Measurements from ENCODE around the gene STRN3.
"Not testable (repeated sequence)": the region's sequence is repeated elsewhere in the genome, so short reads cannot be mapped to it uniquely, and the experiment has no call there.

The STRN3 gene

DNA sequence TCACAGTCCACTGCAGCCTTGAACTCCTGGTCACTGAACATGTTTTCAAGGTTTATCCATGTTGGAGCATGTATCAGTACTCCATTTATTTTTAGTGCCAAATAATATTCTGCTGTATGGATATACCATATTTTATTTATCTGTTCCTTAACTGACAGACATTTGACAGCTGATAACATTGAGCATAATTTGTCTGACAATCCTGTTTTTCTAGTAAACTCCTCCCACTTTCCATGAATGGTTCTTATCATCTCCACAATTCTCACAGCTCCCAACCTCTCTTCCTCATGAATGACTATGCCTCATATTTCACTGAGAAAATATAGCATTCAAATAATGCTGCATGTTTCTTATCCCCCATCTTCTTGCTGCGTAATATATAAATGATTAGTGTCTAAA is 118.5 kb downstream of the STRN3 start:
- DNase-seq (ENCODE audit: low spot score) = no peak

DNA sequence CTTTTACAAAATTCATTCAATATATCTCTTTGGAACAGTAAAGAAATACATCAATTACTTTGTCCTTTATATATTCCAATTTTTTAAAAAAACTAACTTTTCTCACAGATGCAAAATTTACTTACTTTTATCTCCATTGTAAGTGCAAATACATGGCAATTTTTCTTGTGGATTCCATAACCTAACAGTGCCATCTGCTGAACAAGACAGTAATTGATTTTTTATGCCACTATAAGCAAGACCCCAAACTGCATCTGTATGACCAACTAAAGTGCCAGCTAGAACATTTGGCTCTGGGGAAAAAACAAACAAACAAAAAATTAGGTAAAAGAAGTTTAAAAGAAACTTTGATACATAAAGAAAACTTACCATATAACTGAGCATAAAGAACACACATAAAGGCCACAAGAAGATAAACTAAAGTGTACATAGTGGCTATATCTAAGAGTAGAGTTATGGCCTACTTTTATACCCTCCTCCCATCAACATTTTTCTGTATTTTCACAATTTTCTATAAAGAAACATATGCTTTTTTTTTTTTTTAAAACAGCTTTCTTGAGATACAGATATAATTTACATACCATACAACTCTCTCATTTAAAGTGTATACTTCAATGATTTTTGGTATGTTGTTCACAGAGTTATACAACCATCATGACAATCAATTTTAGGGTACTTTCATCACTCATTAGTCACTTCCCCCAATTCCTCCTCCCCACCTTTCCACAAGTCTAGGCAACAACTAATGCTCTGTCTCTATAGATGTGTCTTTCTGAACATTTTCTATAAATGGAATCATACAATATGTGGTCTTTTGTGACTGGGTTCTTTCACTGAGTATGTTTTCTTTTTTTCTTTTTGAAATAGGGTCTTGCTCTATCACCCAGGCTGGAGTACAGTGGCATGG is 119.2 kb downstream of the STRN3 start:
- DNase-seq (ENCODE audit: low spot score) = peak; percentile 15

DNA sequence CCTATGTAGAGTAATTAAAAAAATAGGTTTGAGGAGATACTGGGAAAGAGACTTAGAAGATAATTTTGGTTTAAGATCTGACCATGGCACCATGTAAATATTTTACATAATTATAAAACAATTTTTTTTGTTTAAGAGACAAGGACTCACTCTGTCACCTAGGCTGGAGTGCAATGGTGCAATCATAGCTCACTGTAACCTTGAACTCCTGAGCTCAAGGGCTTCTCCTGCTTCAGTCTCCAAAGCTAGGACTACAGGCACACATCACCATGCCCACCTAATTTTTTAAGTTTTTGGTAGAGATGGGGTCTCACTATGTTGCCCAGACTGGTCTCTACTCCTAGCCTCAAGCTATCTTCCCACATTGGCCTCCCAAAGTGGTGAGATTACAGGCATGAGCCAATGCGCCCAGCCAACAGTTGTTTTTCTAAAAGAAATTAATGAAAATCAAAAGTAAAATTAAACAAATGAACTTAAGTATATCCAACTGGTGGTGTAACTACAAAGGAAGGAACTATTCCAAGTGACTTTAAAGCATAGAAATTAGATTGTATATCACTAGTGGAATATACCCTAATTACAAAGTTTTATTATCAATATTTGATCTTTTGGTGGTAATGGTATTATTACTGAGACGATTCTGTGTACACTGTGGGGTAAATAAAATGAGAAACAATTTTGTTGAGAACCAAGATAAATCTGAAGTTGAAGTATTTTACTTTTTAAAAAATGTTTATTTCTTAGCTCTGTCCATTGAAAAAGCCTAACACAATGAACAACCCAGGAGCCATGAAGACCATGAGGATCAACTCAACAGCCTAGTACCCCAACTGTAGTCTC is 122.7 kb downstream of the STRN3 start:
- DNase-seq (ENCODE audit: low spot score) = no peak

DNA sequence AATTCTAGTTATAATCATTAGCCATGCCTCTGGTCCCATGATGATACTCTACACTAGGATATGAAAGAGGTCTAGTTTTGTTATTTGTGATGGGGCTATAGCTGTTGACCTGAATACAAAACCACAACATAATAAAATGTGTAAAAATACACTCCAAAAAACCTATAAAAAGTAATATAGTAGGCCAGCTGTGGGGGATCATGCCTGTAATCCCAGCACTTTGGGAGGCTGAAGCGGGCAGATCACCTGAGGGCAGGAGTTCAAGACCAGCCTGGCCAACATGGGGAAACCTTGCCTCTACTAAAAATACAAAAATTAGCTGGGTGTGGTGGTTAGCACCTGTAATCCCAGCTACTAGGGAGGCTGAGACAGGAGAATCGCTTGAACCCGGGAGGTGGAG is 129.1 kb downstream of the STRN3 start:
- DNase-seq (ENCODE audit: low spot score) = not testable (repeated sequence)

DNA sequence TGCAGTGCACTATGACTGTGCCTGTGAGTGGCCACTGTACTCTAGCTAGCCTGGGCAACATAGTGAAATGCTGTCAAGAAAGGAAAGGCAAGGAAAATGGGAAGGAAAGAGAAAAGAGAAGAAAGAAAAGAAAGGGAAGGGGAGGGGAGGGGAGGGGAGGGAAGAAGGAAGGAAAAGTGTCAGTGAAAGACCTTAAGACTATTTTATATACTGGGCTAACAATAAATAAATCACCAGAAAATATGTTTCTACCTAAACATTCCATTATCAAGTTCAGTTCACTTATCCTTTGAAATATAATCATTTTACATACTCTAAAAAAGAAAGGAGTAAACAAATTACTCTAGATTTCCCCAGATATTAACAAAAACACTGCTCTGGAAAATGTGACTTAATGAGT is 129.7 kb downstream of the STRN3 start:
- DNase-seq (ENCODE audit: low spot score) = no peak

DNA sequence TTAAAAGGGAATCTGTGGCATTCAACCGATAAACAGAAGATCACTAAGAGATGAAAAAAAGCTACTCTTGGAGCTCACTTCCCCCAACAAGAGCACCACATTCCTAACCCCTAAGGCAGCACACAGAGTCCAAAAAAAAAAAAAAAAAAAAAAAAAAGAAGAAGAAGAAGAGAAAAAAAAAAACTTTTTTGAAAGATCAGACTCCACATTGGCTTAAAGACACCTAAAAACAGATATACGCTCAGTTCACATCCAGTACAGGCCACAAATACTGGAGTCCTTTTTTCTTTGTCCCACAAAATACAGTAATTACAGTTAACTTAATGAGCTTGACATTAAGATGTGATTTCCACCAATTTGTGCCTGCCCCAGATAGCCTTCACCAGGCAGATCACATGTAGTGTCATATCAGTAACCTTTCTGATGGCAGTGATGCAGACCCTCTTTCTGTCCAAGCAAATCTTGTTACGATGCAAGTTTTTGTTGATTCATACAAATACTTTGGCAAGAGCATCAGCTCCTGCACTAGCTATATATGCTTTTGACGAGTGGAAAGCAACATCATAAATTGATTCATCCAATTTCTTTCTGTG is 131.2 kb downstream of the STRN3 start:
- DNase-seq (ENCODE audit: low spot score) = no peak

DNA sequence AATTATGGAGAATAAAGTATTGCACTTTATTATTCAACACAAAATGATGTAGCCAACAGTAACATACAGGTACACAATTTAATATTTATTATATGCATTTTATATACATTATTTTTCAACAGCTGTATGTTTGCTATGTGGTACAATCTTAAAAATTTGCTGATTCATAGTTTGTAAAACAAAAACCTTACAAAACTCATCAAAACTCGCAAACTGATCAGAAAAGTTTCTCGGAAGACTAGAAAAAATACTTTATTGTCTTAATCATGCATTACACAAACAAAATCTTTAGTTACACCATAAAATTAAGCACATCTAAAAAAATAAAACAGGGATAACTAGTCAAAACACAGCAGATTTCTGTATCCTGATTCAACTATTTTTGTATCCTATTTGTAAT is 132.4 kb downstream of the STRN3 start:
- no peak for DNase-seq (ENCODE audit: low spot score)

DNA sequence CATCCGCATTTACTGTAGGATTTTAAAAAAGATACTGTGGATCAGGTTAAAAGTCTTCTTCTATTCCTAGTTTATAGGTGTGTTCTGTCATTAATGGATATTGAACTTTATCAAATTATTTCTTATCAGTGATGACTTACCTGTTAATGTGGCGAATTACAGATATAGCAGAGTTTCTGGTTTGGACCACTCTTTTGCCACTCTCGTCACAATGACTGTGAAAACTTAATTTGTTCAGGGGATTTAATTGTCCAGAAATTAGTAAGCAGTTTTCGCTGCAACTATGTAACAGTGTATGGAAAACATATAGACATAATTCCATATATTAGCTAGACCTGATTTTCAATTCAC is 137.0 kb downstream of the STRN3 start:
- DNase-seq (ENCODE audit: low spot score) = no peak

DNA sequence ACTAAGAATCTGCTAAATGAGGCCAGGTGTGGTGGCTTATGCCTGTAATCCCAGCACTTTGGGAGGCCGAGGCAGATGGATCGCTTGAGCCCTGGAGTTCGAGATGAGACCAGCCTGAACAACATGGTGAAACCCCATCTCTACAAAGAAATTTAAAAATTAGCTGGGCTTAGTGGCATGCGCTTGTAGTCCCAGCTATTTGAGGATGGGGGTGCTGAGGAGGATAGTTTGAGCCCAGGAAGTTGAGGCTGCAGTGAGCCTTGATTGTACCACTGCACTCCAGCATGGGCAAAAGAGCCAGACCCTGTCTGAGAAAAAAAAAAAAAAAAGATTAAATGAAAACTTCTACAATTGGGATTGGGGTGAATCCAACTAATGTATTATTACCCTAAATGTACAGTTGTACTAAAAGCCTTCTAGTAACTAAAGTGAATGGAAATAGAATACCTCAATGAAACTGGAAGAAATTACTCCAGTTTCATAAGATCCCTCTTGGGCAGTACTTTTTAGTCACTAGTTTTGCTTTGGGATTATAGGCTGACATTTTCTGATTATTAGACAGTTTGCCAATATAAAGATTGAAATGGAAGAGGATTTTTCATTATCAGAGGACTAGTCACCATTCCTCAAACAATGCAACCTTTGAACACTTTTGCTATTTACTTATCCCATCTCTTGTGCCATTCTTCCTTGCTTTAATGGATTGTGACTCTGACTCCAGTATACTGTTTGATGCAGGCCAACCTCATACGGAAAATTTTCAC is 137.5 kb downstream of the STRN3 start:
- DNase-seq (ENCODE audit: low spot score) = no peak

DNA sequence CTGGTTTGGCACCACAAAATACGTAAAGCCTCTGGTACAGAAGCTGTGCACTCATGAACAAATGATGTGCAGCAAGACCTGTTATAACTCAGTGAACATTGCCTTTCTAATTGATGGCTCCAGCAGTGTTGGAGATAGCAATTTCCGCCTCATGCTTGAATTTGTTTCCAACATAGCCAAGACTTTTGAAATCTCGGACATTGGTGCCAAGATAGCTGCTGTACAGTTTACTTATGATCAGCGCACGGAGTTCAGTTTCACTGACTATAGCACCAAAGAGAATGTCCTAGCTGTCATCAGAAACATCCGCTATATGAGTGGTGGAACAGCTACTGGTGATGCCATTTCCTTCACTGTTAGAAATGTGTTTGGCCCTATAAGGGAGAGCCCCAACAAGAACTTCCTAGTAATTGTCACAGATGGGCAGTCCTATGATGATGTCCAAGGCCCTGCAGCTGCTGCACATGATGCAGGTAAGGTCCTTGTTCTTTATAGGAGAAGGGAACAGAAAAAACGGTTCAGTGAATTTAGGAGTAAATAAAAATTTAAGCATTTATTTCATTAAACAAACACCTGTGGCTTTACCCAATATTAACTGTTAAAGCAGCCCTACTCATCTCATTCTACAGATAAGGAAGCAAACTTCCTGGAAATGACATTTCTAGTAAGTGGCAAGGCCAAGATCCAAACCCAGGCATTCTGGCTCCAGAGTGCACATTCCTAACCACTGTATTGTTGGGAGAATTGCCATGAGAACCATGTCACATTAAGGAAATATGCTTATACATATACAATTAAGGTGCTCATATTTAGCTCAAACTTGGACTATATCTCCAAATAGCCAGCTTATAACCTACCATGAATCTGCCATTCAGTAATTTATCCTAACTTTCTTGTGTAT is 140.1 kb downstream of the STRN3 start:
- no peak for DNase-seq (ENCODE audit: low spot score)

DNA sequence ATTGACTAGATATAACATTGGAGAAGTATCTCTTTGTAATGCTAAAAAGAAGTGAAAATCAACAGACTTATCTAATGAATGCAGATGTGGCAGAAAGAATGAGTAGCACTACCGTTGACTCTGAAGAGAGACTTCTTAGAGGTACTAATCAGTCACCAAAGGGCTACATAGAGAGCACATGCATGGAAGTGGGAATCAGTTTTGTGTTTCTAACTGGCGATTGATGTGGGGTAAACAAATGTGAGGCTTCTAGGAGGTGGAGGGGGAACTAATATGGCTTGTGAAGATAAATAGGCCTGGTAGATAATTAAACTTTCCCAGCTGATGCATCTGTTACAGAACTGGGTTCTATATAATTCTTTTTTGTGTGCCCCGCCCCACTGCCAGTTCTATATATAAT is 141.3 kb downstream of the STRN3 start:
- DNase-seq (ENCODE audit: low spot score) = no peak

DNA sequence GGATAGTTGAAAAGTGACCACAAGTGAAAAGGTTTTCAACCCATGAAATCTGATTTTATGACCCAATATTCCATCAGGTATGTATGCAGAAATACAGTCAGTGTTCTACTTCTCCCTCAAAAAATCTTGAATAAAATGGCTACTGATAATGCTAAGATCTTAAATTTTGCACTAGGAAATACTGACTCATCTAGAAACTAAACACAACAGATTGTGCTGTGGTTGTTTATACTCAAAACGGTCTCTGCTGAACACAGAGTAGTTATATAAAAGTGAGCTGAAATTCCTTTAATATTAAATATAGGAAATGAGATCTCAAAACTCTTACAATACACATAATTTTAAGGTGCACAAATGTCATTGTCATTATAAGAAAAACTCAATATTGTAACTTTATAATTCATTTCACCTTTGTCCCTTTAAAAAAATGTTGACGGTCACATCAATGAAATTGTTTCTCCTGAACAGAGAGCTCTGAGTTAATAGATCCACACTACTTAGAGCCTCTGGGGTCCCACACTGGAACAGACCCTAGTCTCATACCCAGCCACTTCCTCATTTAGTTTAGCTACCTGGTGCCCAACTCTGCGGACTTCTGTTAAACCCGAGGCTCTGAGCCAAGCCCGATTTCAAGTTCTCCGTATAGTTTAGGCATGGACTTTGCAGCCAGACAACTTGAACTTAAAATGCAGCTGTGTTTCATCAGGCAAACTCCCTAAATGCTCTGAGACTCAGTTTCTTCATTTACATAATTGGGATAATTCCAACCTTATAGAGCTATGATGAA is 142.5 kb downstream of the STRN3 start:
- no peak for DNase-seq (ENCODE audit: low spot score)

DNA sequence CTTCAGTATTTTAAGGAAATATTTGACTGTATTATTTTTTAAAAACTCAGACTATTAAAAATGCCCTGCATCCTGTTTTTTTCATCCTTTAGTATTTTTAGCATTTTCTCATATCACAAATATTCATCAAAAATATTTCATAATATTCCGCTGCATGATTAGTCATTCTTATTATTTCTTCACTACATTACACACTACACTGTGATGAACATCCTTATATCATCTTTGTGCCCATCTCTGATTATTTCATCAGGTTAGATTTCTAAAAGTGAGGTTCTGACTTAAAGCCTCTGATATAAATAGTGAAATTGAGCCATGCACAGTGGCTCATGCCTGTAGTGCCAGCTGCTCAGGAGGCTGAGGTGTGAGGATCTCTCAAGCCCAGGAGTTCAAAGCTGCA is 143.7 kb downstream of the STRN3 start:
- DNase-seq (ENCODE audit: low spot score) = no peak

DNA sequence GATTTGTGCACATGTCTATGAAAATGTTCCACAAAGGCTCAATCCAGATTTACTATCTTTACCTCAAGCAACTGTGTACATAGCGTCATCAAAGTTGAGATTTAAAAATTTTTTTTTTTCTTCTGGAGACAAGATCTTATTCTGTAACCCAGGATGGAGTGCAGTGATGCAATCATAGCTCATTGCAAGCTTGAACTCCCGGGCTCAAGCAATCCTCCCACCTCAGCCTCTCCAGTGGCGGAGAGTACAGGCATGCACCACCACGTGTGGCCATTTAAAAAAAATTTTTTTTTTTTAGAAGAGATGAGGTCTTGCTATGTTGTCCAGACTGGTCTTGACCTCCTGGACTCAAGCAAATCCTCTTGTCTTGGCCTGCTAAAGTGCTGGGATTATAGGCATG is 149.5 kb downstream of the STRN3 start:
- no peak for DNase-seq (ENCODE audit: low spot score)

DNA sequence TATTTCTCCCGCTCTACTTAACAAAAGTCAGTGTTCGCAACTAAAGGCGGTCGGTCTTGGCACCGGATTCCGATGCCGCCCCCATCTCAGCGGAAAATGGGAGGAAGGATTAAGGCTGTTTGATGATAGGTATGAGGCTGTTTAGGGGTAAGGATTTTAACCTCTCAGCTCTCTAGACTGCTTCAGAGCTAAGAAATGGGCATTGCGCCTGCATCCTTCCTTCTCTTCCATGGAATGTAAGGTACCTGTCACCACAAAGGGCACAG is 150.5 kb downstream of the STRN3 start:
- DNase-seq (ENCODE audit: low spot score) = no peak

DNA sequence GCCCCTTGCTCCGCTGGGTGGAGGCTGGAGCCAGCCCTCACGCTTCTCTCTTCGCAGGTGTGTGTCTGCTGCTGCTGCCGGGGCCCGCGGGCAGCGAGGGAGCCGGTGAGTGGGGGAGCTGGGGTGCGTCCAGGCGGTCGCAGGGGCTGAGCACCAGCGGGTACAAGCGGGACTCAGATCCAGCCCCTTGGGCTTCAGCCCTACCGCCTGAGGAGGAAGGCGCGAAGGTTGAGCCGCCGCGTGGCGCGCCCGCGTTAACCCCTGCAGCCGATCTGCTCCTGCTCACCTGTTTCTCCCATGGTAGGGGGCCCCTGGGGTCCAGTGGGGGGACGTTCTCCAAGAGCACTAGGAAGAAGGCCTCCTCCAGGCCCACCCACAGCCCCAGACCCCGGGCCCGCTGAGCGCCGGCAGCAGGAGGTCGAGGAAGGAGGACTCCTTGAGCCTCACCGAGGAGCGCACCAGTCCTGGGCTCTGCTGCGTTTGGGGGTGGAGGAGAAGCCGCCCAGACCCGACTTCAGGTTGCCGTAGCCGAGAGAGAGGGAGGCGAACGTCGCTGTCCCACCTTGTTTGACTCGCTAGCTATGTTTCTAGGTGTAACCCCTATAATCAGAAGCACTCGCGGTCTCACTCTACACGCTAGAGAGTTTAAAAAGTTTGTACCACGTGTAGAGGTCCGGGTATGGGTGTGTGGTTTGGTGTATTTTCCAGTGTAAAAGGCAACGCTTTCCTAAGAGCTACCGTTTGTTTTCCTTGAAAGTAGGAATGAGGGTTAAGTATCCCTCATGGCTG is 151.0 kb downstream of the STRN3 start:
- DNase-seq (ENCODE audit: low spot score) = no peak

DNA sequence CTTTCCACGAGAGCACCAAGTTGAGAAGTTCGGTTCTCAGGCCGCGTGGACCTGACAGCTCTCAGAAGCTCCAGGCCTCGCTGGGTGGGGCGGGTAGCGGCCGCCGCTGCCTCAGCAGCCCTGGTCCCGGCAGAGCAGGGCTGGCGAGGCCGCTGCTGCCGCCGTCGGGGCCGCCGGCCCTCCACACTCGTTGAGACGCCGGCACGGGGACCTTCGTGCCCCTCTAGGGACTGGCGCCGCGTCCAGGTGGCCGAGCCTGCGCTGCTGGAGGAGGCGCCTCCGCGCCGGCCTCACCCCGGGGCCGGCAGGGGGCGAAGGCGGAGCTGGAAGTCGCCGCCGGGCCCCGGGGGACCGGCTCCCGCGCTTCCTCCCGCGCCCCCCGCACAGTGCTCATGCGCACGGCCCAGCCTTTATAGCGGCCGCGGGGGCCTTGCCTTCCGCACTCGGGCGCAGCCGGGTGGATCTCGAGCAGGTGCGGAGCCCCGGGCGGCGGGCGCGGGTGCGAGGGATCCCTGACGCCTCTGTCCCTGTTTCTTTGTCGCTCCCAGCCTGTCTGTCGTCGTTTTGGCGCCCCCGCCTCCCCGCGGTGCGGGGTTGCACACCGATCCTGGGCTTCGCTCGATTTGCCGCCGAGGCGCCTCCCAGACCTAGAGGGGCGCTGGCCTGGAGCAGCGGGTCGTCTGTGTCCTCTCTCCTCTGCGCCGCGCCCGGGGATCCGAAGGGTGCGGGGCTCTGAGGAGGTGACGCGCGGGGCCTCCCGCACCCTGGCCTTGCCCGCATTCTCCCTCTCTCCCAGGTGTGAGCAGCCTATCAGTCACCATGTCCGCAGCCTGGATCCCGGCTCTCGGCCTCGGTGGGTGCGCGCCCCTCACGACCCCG is 151.8 kb downstream of the STRN3 start, which contains the start of gene COCH:
TSS of gene COCH (plus strand) at position 440 of the 879 bp plus-strand sequence. CDS start at position 820, 380 bp downstream.
- DNase-seq (ENCODE audit: low spot score) = no peak

DNA sequence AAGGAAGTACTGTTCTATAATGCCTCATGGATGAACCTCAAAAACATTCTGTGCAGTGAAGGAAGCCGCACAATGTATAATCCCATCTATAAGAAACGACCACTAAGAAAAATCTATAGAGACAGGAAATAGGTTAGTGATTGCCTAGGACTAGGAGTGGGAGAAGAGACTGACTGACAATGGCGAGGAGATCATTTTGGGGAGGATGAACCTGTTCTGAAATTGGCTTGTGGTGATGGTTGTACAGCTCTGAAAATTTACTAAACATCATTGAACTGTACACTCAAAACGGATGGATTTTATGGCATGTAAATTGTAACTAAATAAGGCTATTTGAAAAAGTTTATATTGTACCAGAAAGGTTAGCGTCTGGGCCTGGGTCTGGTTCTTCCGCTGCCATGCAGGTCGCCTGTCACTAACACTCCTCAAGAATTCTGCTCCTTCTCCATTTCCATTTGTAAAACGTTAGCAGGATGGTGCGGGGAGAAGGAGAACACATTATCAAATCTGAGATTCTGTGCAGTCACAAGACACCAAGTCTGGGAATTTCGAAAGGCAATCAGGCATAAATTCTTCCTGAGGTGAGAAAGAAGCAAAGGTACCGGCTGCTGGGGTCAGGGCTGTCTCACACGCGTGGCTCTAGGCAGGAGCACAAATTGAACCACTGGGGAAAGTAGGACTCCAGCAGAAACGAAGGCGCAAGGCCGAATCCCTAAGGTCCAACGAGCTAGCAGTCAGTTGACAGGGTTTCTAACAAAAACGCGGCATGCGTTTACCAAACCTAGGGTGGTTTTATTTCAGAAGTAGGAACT is 152.7 kb downstream of the STRN3 start:
- DNase-seq (ENCODE audit: low spot score) = no peak
